ENCODE data around the gene CGNL1.
A peak's percentile ranks its signal among the peaks of the same experiment; 100 is the strongest.

The CGNL1 gene

DNA sequence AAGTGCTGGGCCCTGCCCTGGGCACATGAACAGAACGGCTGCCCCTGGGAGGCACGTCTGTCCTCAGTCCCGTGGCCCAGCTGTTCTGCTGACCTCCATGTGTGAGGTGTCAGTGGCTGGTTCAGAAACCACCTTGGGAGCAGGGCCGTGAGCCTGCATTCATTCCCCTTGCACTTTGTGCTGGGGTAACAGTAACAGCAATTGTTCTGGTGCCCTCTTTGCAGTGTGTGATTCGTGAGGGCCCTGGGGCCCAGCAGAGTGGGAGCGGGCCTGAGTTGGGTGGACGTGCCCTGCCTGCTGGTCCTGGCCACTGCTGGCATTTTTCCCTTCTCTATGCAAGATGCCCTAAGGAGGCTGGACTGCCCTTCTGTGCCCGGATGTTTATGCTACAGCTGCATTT, 165.0 kb downstream of the CGNL1 start:
- TF ChIP-seq, protein P1, sequence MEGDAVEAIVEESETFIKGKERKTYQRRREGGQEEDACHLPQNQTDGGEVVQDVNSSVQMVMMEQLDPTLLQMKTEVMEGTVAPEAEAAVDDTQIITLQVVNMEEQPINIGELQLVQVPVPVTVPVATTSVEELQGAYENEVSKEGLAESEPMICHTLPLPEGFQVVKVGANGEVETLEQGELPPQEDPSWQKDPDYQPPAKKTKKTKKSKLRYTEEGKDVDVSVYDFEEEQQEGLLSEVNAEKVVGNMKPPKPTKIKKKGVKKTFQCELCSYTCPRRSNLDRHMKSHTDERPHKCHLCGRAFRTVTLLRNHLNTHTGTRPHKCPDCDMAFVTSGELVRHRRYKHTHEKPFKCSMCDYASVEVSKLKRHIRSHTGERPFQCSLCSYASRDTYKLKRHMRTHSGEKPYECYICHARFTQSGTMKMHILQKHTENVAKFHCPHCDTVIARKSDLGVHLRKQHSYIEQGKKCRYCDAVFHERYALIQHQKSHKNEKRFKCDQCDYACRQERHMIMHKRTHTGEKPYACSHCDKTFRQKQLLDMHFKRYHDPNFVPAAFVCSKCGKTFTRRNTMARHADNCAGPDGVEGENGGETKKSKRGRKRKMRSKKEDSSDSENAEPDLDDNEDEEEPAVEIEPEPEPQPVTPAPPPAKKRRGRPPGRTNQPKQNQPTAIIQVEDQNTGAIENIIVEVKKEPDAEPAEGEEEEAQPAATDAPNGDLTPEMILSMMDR (IDR thresholded peaks at IDR 0.05; ENCODE audit: insufficient read depth, low read length, poor library complexity, severe bottlenecking) = no peak
- Histone ChIP-seq H3K36me3 (ENCODE audit: control insufficient read depth, insufficient read depth, low read length) (no peaks in the 10 kb centered on the region), H3K27me3 (replicated peaks; ENCODE audit: control insufficient read depth, insufficient read depth, low read length) (peaks cover 2% of the 10 kb centered on the region), H3K4me3 (replicated peaks; ENCODE audit: low read depth, low read length) (no peak overlapping the region)
- DNase-seq (ENCODE audit: extremely low read depth, insufficient read length) = no peak

DNA sequence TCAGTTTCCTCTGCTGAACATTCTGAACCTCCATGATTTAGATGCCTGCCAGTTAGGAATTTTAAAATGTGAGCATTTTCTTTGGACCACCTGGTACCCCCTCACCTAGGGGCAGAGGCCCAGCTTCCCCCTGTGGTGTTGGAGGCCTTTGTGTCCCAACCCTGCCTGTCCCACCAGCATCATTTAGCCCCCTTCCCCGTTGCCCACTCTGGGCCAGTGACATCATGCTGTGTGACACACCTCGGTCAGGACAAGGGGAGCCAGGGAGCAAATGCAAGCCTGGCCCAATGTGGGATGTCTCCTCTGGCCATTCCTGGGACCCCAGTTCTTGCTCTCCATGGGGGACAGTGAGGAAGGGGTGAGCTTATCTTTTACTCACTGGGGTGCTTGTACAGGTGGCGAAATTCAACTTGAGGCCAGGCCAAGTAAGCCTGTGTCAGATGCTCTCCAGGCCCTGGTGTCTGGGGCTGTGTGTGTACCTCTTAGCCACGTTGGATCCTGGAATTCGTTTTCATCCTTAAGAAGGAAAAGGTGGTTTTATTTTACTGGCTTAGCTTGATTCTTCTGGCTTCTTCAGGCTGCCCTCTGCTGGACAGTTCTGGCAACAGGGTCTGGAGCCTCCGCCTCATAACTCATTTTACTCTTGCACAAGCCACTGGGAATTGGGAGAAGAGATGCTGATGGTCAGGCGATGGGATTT, 165.7 kb downstream of the CGNL1 start:
- TF ChIP-seq, protein P1 (IDR thresholded peaks at IDR 0.05; ENCODE audit: insufficient read depth, low read length, poor library complexity, severe bottlenecking) = peak; percentile 93
- no peak overlapping the region for H3K4me3 ChIP-seq (replicated peaks; ENCODE audit: low read depth, low read length)
- H3K36me3 ChIP-seq (ENCODE audit: control insufficient read depth, insufficient read depth, low read length) = no peaks in the 10 kb centered on the region
- H3K27me3 ChIP-seq (replicated peaks; ENCODE audit: control insufficient read depth, insufficient read depth, low read length) = peaks cover 2% of the 10 kb centered on the region
- no peak for DNase-seq (ENCODE audit: extremely low read depth, insufficient read length)

DNA sequence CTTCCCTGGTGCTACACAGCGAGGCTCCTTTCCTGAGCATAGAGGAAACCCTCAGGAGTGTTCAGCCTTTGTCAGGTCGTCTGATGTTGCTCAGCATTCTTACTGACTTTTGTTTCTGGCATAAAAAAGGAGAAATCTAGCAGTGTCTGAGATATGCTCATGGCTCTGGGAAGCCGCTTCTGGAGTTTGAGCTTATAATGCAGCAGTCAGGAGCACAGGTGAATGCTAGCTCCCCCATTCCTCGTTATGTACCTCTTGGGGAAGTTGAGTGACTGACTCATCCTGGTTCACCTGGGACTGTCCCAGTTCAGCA, 166.2 kb downstream of the CGNL1 start:
- Histone ChIP-seq H3K36me3 (ENCODE audit: control insufficient read depth, insufficient read depth, low read length) (no peaks in the 10 kb centered on the region), H3K4me3 (replicated peaks; ENCODE audit: low read depth, low read length) (no peak overlapping the region), H3K27me3 (replicated peaks; ENCODE audit: control insufficient read depth, insufficient read depth, low read length) (peaks cover 2% of the 10 kb centered on the region)
- DNase-seq (ENCODE audit: extremely low read depth, insufficient read length) = no peak
- TF ChIP-seq, protein P1 (IDR thresholded peaks at IDR 0.05; ENCODE audit: insufficient read depth, low read length, poor library complexity, severe bottlenecking) = no peak

DNA sequence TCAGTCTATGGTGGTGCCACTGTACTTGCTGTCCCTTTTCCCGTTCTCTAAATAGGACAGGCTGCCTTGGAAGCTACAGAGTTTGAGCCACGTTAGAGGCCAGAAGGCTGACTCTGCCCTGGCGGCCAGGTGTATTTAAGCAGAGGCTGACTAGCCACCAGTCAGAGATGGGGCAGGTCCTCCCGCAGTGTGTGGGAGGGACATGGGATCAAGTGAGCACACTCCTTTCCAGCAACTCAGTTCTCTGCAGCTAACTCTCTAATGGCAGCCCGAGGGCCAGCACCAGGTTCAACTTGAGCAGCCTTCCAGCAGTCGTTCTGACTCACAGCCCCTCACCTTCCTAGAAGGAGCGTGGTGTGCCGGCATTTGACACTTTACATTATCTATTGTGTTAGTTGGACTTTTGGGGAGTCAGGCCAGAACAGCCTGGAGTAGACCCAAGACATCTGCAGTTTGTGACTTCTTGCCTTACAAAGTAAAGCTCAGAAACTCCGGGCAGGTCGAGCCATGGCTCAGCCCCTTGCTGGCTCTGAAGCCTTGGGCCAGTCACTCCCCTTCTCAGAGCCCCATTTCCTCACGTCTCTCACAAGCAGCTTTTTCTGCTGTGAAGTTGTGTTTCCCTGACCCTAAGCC, 168.7 kb downstream of the CGNL1 start:
- DNase-seq (ENCODE audit: extremely low read depth, insufficient read length) = no peak
- Histone ChIP-seq H3K36me3 (ENCODE audit: control insufficient read depth, insufficient read depth, low read length) (no peaks in the 10 kb centered on the region), H3K27me3 (replicated peaks; ENCODE audit: control insufficient read depth, insufficient read depth, low read length) (peaks cover 3% of the 10 kb centered on the region), H3K4me3 (replicated peaks; ENCODE audit: low read depth, low read length) (no peak overlapping the region)
- TF ChIP-seq, protein P1 (IDR thresholded peaks at IDR 0.05; ENCODE audit: insufficient read depth, low read length, poor library complexity, severe bottlenecking) = no peak

DNA sequence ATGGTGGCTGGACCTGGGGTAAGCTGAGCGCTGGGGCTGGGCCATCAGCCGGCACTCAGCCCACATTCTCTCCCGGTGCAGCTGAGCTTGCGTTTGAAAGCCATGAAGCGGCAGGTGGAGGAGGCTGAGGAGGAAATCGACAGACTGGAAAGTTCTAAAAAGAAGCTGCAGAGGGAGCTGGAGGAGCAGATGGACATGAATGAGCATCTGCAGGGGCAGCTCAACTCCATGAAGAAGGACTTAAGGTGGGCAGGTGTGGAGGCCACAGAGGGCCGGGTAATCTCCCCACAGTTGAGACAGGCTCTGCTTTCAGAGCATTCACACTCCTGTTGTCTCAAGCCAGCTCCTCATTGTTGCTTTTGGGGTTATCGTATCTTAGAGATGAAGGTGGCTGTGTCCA, 169.7 kb downstream of the CGNL1 start:
- peaks cover 3% of the 10 kb centered on the region for H3K27me3 ChIP-seq (replicated peaks; ENCODE audit: control insufficient read depth, insufficient read depth, low read length)
- TF ChIP-seq, protein P1 (IDR thresholded peaks at IDR 0.05; ENCODE audit: insufficient read depth, low read length, poor library complexity, severe bottlenecking) = no peak
- H3K36me3 ChIP-seq (ENCODE audit: control insufficient read depth, insufficient read depth, low read length) = no peaks in the 10 kb centered on the region
- DNase-seq (ENCODE audit: extremely low read depth, insufficient read length) = no peak
- no peak overlapping the region for H3K4me3 ChIP-seq (replicated peaks; ENCODE audit: low read depth, low read length)
